Esophagus squamous epithelium (tissue), 5 donors: ENCODE data around the gene MRPS7. TPM values are rescaled to one million over a fixed set of nuclear protein-coding genes. Genes with fewer than 3 reads are reported as not detected.

ENCODE experiments used
- DNase-seq: peaks from one replicate; lab custom pipeline; 2025; lab: John Stamatoyannopoulos, UW
- H3K27ac ChIP-seq, 4 donors: fragments of 200-600 bp; sonication (generic); one replicate each; pipeline ENCODE4 v1.5.1; 2016 to 2019; ENCODE audit warnings: mild to moderate bottlenecking in 1 of 4
- H3K27me3 ChIP-seq, 4 donors: fragments of 200-600 bp; sonication (generic); 1 replicate in 3 of 4; 2 replicates in 1 of 4; pipeline versions ENCODE4 v1.5.1 to v1.6.0; 2017 to 2021; ENCODE audit warnings: antibody characterized with exemption in 1 of 4
- H3K36me3 ChIP-seq, 3 donors: fragments of 200-600 bp; sonication (generic); one replicate each; pipeline ENCODE4 v1.5.1; 2016 to 2019
- H3K4me1 ChIP-seq, 3 donors: fragments of 200-600 bp; sonication (generic); one replicate each; pipeline ENCODE4 v1.5.1; 2017 to 2019
- H3K4me3 ChIP-seq, 4 donors: fragments of 200-600 bp; sonication (generic); 1 replicate in 3 of 4; 2 replicates in 1 of 4; pipeline ENCODE4 v1.5.1; 2016 to 2019; ENCODE audit warnings: mild to moderate bottlenecking in 2 of 4, moderate library complexity in 1 of 4
- H3K9me3 ChIP-seq, 3 donors: fragments of 200-600 bp; sonication (generic); one replicate each; pipeline ENCODE4 v1.5.1; 2016 to 2019
- POLR2A ChIP-seq, 4 donors: fragments of 450-650 bp; IDR thresholded peaks; one replicate each; pipeline ENCODE4 v1.6.1; 2017; ENCODE audit warnings: antibody characterized with exemption in 4 of 4, mild to moderate bottlenecking in 4 of 4, moderate library complexity in 3 of 4
- WGBS, 2 donors: methylation state at CpG; one replicate each; pipeline ENCODE4 v1.1.5; 2018; 5-methylcytosine and 5-hydroxymethylcytosine counted together
- intact Hi-C: fragments of 100-400 bp; cut with DNase I; formaldehyde crosslinking; loops from one replicate; pipeline ENCODE4 v1.15.0; 2022
- total RNA-seq, 4 donors: library from RNA; depleted of rRNA; stranded (reverse); fragments of >200 nt; gene quantifications; one replicate each; pipeline ENCODE4 v1.1.0, GENCODE V29; 2016
- TF ChIP-seq, protein P1 (sequence below), 6 experiments: fragments of 450-650 bp in 4 of 6; fragments of 200-600 bp in 2 of 6; sonication (generic) in 2 of 6; IDR thresholded peaks; one replicate each; pipeline ENCODE4 v1.5.1; 2016 to 2019; ENCODE audit warnings: antibody characterized with exemption in 6 of 6, mild to moderate bottlenecking in 4 of 6, moderate library complexity in 4 of 6
- donor health status: DM: yes; HTN: yes; CAD: no.

MRPS7 gene
- total RNA-seq, 4 donors from 2014 or later, result 42.2 to 62.6 (median 48.7) TPM

DNA sequence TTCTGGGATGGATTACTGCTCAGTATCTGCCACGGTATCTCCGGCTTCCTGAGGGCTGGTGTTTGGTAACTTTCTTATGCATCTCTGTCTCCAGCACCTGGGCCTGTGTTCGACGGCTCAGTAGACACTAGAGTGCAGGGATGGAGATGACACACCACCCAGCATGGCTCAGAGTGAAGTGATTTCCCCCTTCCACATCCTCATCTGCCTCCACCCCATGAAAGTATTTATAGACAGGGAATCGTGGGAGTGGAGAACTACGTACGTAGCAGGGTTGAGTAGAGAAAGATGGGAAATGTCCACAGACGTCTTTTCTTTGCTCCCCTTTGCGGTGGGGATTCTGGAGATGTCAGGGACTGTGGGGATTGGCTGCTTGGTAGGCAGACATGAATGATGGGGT, 39.4 kb downstream of the MRPS7 start:
- TF ChIP-seq, protein P1, sequence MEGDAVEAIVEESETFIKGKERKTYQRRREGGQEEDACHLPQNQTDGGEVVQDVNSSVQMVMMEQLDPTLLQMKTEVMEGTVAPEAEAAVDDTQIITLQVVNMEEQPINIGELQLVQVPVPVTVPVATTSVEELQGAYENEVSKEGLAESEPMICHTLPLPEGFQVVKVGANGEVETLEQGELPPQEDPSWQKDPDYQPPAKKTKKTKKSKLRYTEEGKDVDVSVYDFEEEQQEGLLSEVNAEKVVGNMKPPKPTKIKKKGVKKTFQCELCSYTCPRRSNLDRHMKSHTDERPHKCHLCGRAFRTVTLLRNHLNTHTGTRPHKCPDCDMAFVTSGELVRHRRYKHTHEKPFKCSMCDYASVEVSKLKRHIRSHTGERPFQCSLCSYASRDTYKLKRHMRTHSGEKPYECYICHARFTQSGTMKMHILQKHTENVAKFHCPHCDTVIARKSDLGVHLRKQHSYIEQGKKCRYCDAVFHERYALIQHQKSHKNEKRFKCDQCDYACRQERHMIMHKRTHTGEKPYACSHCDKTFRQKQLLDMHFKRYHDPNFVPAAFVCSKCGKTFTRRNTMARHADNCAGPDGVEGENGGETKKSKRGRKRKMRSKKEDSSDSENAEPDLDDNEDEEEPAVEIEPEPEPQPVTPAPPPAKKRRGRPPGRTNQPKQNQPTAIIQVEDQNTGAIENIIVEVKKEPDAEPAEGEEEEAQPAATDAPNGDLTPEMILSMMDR (IDR thresholded peaks at IDR 0.05), result no peak
- no peak for TF ChIP-seq POLR2A (IDR thresholded peaks at IDR 0.05)
- H3K4me3 ChIP-seq, result no peak overlapping the region
- H3K4me1 ChIP-seq, result peaks cover 0 to 5% (median 0%) of the 10 kb centered on the region in 3 donors
- no peak overlapping the region for H3K27ac ChIP-seq
- no peaks in the 10 kb centered on the region for H3K9me3 ChIP-seq
- WGBS, 2 donors, result 74 to 76% methylated on average over 7 to 8 of the region's 9 CpGs
- intact Hi-C loops, result no loop called here
- no peak for DNase-seq
- no peaks in the 10 kb centered on the region for H3K27me3 ChIP-seq
- no peaks in the 10 kb centered on the region for H3K36me3 ChIP-seq

DNA sequence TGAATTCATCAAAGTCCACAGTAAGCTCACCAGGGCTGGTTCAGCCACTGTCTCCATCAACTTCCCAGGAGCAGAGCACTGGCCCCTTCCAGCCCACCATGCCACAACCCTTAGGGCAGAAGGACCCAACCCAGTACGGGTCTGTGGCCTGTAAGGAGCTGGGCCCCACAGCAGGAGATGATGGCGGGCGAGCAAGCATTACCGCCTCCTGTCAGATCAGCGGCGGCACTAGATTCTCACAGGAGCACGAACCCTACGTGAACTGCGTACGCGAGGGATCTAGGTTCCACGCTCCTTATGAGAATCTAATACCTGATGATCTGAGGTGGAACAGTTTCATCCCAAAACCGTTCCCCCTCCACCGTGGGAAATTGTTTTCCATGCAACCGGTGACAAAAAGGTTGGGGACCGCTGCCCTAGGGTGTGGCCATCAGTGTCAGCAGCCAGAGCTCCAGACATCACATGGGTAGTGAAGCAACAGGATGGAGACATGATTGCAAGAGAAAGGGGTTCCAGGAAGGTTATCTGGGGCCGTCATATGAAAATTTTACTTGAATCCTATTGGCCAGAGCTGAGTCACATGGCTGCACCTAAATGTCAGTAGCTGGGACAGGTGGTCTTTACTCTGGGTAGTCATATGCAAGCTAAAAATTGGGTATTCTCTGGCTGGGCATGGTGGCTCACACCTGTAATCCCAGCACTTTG, 40.0 kb downstream of the MRPS7 start:
- DNase-seq, result no peak
- 50 to 87% methylated on average over 1 to 13 of the region's 17 CpGs for WGBS, 2 donors

DNA sequence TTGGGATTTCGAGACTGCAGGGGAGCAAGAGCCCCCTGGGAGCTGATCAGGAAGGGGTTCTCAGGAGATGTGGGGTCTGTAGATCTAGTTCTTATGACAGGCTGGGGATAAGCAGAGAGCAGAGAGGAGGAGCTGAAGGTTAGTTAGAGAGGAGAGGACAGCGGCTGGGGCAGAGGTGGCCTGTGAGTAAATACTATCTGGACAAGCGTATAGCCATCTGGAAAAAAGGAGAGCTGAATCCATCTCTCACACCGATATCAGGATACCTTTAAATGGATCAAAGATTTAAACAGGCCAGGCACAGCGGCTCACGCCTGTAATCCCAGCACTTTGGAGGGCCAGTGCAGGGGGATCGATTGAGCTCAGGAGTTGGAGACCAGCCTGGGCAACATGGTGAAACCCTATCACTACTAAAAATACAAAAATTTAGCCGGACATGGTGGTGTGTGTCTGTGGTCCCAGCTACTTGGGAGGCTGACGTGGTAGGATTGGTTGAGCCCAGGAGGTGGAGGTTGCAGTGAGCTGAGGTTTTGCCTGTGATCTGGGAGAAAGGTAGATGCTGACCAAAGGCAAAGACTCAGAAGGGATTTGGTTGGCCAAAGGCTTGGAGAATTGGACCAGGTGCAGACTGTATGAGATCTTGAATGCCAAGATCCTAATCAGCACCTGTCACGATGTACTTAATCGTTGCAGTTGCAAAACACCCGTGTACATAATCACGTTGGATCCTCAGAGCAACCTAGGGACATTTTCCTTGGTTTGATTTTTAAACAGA, 46.5 kb downstream of the MRPS7 start:
- no peaks in the 10 kb centered on the region for H3K36me3 ChIP-seq
- H3K27me3 ChIP-seq, result no peaks in the 10 kb centered on the region
- H3K9me3 ChIP-seq, result no peaks in the 10 kb centered on the region
- peak overlapping the region in 1 of 4 donors; percentile 19 for H3K27ac ChIP-seq
- no peak for DNase-seq
- TF ChIP-seq, protein P1 (IDR thresholded peaks at IDR 0.05), result no peak
- TF ChIP-seq POLR2A (IDR thresholded peaks at IDR 0.05), result no peak
- intact Hi-C loops, result no loop called here
- WGBS, 2 donors, result 79 to 83% methylated on average over 12 to 13 of the region's 13 CpGs
- peaks cover 0 to 11% (median 8%) of the 10 kb centered on the region in 3 donors for H3K4me1 ChIP-seq
- H3K4me3 ChIP-seq, result no peak overlapping the region

More for the DNA sequence above, 40.0 kb downstream of the MRPS7 start:
- Histone ChIP-seq H3K27me3 (no peaks in the 10 kb centered on the region), H3K36me3 (no peaks in the 10 kb centered on the region), H3K27ac (no peak overlapping the region), H3K4me3 (no peak overlapping the region), H3K9me3 (no peaks in the 10 kb centered on the region), H3K4me1 (peaks cover 0 to 5% (median 0%) of the 10 kb centered on the region in 3 donors)
- no peak for TF ChIP-seq POLR2A (IDR thresholded peaks at IDR 0.05)
- TF ChIP-seq, protein P1 (IDR thresholded peaks at IDR 0.05), result no peak
- intact Hi-C loops, result no loop called here

DNA sequence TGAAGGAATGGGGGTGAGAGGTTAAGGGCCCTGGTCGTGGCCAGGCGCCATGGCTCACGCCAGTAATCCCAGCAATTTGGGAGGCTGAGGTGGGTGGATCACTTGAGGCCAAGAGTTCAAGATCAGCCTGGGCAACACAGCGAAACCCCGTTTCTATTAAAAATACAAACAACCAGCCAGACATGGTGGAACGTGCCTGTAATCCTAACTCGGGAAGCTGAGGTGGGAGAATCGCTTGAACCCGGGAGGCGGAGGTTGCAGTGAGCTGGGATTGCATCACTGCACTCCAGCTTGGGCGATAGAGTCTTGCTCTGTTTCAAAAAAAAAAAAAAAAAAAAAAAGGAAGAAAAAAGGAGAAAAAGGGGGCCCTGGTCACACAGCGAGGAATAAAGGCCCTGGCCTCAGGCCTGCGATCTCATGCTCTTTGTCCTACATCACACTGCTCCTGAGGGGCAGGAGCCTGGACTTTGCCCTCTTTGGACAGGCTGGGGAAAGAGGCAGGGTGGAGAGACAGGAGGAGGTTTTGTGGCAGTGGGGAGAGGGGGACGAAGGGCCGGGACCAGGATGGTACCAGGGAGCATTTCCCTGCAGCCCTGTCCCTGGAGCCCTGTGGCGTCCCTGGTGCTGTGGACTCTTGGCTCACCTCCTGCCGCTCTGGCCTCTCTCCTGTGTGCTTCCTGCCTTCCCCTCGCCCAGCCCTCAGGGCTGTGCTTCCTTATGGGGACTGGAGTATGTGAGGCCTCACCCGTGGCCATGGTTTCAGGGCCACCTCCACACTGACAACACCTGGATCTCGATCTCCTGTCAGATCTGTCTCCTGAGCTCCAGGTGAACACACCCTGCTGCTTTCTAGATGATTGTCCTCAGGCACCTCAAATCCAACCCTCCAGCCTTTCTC, 47.3 kb downstream of the MRPS7 start:
- TF ChIP-seq, protein P1 (IDR thresholded peaks at IDR 0.05), result no peak
- no peak for TF ChIP-seq POLR2A (IDR thresholded peaks at IDR 0.05)
- peaks cover 0 to 11% (median 8%) of the 10 kb centered on the region in 3 donors for H3K4me1 ChIP-seq
- no peaks in the 10 kb centered on the region for H3K27me3 ChIP-seq
- DNase-seq, result no peak
- no peaks in the 10 kb centered on the region for H3K9me3 ChIP-seq
- WGBS, 2 donors, result 62 to 66% methylated on average over 19 to 20 of the region's 20 CpGs
- H3K36me3 ChIP-seq, result no peaks in the 10 kb centered on the region
- intact Hi-C loops, result no loop called here
- peak overlapping the region in 3 of 4 donors; percentile 19 to 74 (median 54) for H3K27ac ChIP-seq
- H3K4me3 ChIP-seq, result no peak overlapping the region
